ENCODE data around the gene PRPF40B. TPM values are rescaled to one million over a fixed set of nuclear protein-coding genes. Genes with fewer than 3 reads are reported as not detected.

Gene PRPF40B
- total and polyA plus RNA-seq, 2 of the 13 experiments (the other 11 are each of a cell fraction or from before 2014, with no cell fraction given), result 5.0 to 7.8 TPM

DNA sequence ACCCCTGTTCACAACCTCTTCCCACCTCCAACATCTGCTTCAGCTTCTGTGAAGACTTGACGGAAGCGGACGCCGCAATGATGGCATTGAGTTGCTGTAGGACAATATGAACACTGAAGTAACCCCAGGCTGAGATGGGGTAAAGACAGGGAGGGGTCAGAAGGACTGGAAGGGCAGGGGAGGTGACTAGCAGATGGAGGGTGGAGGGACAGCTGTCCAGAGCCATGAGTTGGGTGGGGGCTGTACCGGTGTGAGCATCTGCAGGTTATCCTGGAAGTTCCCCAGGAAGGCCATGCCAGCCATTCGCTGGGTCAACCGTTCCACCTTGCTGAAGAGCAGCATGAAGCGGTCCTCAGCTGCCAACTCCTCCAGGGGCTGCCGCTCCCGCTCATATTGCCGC lies 26.1 kb downstream of the PRPF40B start:
- no peaks in the 10 kb centered on the region for H3K9me3 ChIP-seq (ENCODE audit: low read length)
- no peak overlapping the region for H3K27ac ChIP-seq (ENCODE audit: extremely low read length, insufficient read depth, low read length)
- intact Hi-C loops (cut with micrococcal nuclease; ENCODE audit: unreplicated experiment) (no loop called here), in situ Hi-C loops (cut with HindIII; ENCODE audit: extremely low pct_ligation_motif_present, low pct_unique_long_range_greater_than_20kb) (no loop called here)
- no peak for ATAC-seq
- BruUV-seq (replicated peaks), result no TSS peak
- H3K36me3 ChIP-seq (replicated peaks in 1 of 2; ENCODE audit: control insufficient read depth in 1 of 2, insufficient read depth in 2 of 2, low read length in 2 of 2), result no peaks in the 10 kb centered on the region
- no peaks in the 10 kb centered on the region for H3K27me3 ChIP-seq (ENCODE audit: control insufficient read depth in 1 of 2, insufficient read depth in 2 of 2, low read length in 2 of 2)
- 92% methylated on average over 9 of the region's 11 CpGs for WGBS (ENCODE audit: low lambda C conversion rate)
- POLR2A ChIA-PET, result interaction anchor here (3.3 kb wide), 1 partner anchor 92 kb away, joined by 16 read pairs; the partner anchor contains the start of gene TMBIM6
- TF ChIP-seq HOXA3 (CRISPR knock-in tag; IDR thresholded peaks at IDR 0.05) (no peak), ZNF629 (CRISPR knock-in tag; conservative IDR thresholded peaks at IDR 0.05) (no peak), ZFP41 (CRISPR knock-in tag; IDR thresholded peaks at IDR 0.05; ENCODE audit: borderline replicate concordance) (no peak), MEF2D (CRISPR knock-in tag; IDR thresholded peaks at IDR 0.05) (no peak), ZBTB8A (CRISPR knock-in tag; IDR thresholded peaks at IDR 0.05; ENCODE audit: borderline replicate concordance, low read depth) (no peak), GATAD1 (CRISPR knock-in tag; IDR thresholded peaks at IDR 0.05) (no peak), AHR (CRISPR knock-in tag; IDR thresholded peaks at IDR 0.05) (no peak), ZC3H4 (CRISPR knock-in tag; IDR thresholded peaks at IDR 0.05; ENCODE audit: borderline replicate concordance) (no peak)
- TF ChIP-seq, protein P1, sequence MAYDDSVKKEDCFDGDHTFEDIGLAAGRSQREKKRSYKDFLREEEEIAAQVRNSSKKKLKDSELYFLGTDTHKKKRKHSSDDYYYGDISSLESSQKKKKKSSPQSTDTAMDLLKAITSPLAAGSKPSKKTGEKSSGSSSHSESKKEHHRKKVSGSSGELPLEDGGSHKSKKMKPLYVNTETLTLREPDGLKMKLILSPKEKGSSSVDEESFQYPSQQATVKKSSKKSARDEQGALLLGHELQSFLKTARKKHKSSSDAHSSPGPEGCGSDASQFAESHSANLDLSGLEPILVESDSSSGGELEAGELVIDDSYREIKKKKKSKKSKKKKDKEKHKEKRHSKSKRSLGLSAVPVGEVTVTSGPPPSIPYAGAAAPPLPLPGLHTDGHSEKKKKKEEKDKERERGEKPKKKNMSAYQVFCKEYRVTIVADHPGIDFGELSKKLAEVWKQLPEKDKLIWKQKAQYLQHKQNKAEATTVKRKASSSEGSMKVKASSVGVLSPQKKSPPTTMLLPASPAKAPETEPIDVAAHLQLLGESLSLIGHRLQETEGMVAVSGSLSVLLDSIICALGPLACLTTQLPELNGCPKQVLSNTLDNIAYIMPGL (CRISPR knock-in tag; IDR thresholded peaks at IDR 0.05; ENCODE audit: borderline replicate concordance in 1 of 2, low read depth in 1 of 2), result no peak
- TF ChIP-seq, protein P2, sequence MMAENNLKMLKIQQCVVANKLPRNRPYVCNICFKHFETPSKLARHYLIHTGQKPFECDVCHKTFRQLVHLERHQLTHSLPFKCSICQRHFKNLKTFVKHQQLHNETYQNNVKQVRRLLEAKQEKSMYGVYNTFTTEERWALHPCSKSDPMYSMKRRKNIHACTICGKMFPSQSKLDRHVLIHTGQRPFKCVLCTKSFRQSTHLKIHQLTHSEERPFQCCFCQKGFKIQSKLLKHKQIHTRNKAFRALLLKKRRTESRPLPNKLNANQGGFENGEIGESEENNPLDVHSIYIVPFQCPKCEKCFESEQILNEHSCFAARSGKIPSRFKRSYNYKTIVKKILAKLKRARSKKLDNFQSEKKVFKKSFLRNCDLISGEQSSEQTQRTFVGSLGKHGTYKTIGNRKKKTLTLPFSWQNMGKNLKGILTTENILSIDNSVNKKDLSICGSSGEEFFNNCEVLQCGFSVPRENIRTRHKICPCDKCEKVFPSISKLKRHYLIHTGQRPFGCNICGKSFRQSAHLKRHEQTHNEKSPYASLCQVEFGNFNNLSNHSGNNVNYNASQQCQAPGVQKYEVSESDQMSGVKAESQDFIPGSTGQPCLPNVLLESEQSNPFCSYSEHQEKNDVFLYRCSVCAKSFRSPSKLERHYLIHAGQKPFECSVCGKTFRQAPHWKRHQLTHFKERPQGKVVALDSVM (CRISPR knock-in tag; IDR thresholded peaks at IDR 0.05), result no peak
- TF ChIP-seq, protein P3, sequence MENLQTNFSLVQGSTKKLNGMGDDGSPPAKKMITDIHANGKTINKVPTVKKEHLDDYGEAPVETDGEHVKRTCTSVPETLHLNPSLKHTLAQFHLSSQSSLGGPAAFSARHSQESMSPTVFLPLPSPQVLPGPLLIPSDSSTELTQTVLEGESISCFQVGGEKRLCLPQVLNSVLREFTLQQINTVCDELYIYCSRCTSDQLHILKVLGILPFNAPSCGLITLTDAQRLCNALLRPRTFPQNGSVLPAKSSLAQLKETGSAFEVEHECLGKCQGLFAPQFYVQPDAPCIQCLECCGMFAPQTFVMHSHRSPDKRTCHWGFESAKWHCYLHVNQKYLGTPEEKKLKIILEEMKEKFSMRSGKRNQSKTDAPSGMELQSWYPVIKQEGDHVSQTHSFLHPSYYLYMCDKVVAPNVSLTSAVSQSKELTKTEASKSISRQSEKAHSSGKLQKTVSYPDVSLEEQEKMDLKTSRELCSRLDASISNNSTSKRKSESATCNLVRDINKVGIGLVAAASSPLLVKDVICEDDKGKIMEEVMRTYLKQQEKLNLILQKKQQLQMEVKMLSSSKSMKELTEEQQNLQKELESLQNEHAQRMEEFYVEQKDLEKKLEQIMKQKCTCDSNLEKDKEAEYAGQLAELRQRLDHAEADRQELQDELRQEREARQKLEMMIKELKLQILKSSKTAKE (CRISPR knock-in tag; IDR thresholded peaks at IDR 0.05; ENCODE audit: borderline replicate concordance), result no peak
- H3K4me3 ChIP-seq (replicated peaks in 1 of 3; ENCODE audit: insufficient read depth in 1 of 3, low read depth in 2 of 3, low read length in 3 of 3), result no peak overlapping the region
- H3K9ac ChIP-seq (ENCODE audit: insufficient read depth, low read depth, low read length), result no peak overlapping the region
- no peak overlapping the region for H2AFZ ChIP-seq (ENCODE audit: low read length)
- no peak overlapping the region for H3K4me2 ChIP-seq (ENCODE audit: low read depth, low read length)
- no peak for DNase-seq (ENCODE audit: low spot score)
- no peaks in the 10 kb centered on the region for H4K20me1 ChIP-seq (ENCODE audit: insufficient read depth, low read length)
- no peaks in the 10 kb centered on the region for H3K79me2 ChIP-seq (ENCODE audit: insufficient read depth, low read length)
- peaks cover 44% of the 10 kb centered on the region for H3K4me1 ChIP-seq (ENCODE audit: insufficient read depth, low read length)
- FAIRE-seq, result no peak
- CTCF ChIA-PET (ENCODE audit: low intra/inter-chr PET ratio, low total read pairs), result no interaction called here

Measured in HepG2 (cell line).